GM12801 (cell line): ENCODE measurements around the gene HSD3B7.

Experiments
- CTCF ChIP-seq: IDR thresholded peaks from one replicate; pipeline ENCODE4 v1.5.1; 2011; ENCODE audit warnings: control low read depth; ENCODE audit not compliant: insufficient read length; ENCODE audit errors: extremely low read depth

HSD3B7 gene

GRCh38 chr16:30984669-30985400 lies at the start of gene HSD3B7:
Gene HSD3B7, plus strand, starts transcription at chr16:30985207. Its CDS starts 452 bp downstream, at chr16:30985659.
- TF ChIP-seq CTCF = no peak

- no peak for TF ChIP-seq CTCF
Observed at GRCh38 chr16:30937692-30938091, 47.3 kb upstream of the HSD3B7 start.

GRCh38 chr16:30941600-30942425 lies 43.2 kb upstream of the HSD3B7 start:
- TF ChIP-seq CTCF = no peak

- no peak for TF ChIP-seq CTCF
Observed at GRCh38 chr16:30942426-30942806, 42.6 kb upstream of the HSD3B7 start.

- no peak for TF ChIP-seq CTCF
Observed at GRCh38 chr16:30944352-30944751, 40.7 kb upstream of the HSD3B7 start.

- TF ChIP-seq CTCF = no peak
Observed at GRCh38 chr16:30946671-30947540, 38.1 kb upstream of the HSD3B7 start.

GRCh38 chr16:30947541-30947858 lies 37.5 kb upstream of the HSD3B7 start:
- TF ChIP-seq CTCF = no peak
